GM19351 (cell line): ENCODE measurements around the gene KPNA6.
"Not testable (repeated sequence)": the region's sequence is repeated elsewhere in the genome, so short reads cannot be mapped to it uniquely, and the experiment has no call there.

Experiments
- ATAC-seq: cut with Tn5 transposase; IDR thresholded peaks from one replicate; pipeline ENCODE4 v1.9.1; 2021; ENCODE audit warnings: mild to moderate bottlenecking, moderate library complexity; ENCODE audit not compliant: unreplicated experiment

Gene KPNA6

DNA sequence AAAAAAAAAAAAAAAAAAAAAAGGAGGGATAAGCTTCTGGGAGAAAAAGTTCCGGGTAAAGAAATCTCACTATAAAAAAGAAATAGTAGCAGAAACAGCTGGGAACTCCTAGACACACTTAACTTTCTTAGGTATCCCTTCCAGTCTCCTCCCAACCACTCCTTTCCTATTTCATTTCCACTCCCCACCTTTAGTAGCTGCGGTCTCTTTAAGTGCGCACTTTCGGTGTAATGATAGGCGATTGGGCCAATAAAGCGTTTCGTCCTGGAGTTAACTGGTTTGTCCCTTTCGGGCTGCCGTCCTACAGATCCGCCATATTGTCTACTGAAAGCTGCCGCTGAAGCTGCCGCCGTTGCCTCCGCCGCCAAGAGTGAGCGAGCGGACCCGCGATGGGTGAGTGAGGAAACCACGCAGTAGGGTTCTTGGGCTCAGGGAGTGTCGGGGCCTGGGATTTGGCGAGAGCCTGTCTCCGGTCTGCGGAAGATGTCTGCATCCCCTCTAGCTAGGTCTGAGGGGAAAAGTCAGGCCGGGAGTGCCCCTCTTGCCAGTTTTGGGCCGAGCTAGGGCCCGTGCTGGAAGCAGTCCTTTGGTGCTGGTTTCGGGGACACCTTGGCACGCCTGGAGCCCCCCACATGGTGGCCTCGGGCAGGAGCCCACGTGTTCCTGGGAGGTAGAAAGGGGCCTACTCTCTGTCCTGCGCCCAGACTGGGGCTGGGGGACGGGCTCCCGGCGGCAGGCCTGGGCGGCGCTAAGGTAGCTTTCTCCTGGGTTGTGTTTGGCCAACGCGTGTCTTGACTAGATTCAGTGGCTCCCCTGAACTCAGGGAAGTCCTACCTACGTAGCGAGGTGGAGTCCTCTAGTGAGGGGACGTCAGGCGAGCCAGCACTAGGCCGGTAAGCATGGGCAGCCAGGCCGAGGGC, at the start of gene KPNA6:
KPNA6 (plus strand) TSS at position 315 of the 920 bp plus-strand sequence; CDS start at position 390, 75 bp downstream.
- ATAC-seq, result peak; percentile 70

DNA sequence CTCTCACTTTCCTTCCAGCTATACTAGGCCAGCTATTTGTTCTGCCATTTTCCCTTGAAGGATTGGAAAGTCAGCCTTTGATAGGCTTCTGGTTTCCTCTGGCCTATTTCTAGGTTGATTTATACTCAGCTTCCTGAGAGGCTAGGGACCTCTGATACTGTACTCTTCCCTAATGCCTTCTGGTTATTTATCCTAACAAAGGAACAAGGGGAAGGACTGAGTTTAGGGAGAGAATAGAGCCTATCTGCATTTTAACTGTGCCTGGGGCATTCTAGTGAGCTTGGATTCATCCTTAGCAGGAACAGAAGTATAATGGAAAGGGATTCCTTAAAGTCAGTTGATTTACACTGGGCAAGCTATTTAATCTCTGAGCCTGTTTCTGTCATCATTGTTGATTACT, 46.9 kb upstream of the KPNA6 start:
- no peak for ATAC-seq

DNA sequence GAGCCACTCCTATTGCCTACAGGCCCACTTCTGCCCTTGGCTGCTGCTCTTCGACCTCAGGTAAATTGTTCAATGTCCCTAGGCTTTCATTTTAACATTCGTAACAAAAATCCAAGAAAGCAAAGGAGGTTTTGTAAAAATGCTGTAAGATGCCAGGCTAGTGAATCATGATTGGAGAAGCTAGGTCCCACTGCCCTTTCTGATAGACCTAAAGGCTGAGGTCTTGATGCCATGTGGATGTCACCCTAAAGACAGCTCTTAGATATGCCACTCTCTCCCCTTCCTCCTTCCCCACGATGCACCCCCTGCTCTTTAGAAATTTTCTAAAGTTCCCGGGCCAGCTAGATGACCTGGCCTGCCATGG, 45.0 kb upstream of the KPNA6 start:
- ATAC-seq, result no peak

DNA sequence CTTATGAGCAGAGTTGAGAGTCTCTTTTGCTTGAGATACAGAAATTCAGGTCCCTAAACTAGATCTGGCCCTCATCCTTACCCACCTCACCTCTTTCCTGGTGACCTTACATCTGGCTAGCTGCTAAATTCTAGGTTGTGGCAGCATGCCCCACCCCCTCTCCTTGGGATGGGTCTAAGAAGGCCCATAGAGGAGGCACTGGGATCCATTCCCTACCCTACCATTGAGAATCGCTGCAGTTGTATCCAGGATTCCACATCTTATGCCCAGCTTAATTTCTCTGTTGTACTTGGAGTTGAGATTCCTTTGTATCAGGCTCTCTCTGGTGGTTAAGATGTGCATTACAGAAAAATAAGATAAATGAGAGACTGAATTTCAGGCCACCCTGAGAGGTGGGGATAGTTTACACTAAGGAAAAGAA, 44.6 kb upstream of the KPNA6 start:
- ATAC-seq, result no peak

DNA sequence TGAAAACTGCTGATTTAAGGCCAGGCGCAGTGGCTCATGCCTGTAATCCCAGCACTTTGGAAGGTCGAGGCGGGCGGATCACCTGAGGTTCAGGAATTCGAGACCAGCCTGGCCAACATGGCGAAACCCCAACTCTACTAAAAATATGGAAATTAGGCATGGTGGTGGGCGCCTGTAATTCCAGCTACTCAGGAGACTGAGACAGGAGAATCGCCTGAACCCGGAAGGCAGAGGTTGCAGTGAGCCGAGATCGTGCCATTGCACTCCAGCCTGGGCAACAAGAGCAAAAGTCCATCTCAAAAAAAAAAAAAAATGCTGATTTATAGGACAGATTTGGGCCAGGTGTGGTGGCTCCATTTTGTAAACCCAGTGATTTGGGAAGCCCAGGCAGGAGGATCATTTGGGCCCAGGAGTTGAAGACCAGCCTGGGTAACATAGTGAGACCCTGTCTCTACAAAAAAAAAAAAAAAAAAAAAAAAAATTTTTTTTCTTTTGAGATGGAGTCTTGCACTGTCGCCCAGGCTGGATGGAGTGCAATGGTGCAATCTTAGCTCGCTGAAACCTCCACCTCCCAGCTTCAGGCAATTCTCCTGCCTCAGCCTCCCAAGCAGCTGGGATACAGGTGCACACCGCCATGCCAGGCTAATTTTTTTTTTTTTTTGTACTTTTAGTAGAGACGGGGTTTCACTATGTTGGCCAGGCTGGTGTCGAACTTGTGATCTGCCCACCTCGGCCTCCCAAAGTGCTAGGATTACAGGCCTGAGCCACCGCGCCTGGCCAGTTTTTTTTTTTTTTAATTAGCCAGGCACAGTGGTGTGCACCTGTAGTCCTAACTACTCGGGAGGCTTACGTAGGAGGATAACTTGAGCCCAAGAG, 42.0 kb upstream of the KPNA6 start:
- ATAC-seq, result not testable (repeated sequence)

DNA sequence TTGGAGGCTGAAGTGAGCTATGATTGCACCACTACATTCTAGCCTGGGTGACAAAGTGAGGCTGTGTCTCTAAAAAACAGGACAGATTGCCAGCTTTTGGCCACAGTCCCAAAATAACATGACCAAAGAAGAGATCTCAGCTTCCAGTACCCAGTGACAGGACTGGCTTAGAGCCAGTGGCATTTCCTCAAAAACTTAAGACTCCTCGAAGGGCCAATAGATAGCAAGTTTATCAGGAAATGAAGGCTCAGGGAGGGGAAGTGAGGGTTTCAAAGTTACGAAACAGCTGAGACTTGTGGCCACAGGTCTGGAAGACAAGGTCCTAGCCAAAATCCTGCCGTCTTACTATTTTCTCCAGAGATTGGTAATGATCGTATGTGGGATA, 41.4 kb upstream of the KPNA6 start:
- no peak for ATAC-seq

DNA sequence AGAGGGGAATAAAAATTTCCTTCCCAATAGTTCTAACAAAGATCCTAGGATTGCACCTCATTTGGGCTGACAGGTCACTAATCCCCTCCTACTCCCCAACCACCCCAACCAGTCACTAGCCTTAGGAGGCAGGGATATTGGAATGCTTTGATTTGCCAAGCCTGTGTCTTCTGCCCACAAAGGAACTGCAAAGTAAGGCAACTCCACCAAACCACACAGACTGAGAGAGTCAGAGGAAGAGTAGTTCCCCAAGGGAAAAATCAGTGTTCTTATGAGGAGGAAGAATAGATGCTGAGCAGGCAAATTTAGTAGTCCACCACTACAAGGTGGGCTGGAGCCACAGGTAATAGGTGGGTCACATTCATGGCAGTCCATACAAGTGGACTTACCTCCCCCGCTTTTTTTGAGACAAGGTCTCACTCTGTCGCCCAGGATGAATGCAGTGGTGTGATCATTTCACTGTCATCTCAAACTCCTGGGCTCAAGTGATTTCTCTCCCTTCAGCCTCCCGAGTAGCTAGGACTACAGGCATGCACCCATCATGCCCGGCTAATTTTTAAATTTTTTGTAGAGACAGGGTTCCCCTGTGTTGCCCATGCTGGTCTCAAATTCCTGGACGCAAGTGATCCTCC, 38.8 kb upstream of the KPNA6 start:
- no peak for ATAC-seq

DNA sequence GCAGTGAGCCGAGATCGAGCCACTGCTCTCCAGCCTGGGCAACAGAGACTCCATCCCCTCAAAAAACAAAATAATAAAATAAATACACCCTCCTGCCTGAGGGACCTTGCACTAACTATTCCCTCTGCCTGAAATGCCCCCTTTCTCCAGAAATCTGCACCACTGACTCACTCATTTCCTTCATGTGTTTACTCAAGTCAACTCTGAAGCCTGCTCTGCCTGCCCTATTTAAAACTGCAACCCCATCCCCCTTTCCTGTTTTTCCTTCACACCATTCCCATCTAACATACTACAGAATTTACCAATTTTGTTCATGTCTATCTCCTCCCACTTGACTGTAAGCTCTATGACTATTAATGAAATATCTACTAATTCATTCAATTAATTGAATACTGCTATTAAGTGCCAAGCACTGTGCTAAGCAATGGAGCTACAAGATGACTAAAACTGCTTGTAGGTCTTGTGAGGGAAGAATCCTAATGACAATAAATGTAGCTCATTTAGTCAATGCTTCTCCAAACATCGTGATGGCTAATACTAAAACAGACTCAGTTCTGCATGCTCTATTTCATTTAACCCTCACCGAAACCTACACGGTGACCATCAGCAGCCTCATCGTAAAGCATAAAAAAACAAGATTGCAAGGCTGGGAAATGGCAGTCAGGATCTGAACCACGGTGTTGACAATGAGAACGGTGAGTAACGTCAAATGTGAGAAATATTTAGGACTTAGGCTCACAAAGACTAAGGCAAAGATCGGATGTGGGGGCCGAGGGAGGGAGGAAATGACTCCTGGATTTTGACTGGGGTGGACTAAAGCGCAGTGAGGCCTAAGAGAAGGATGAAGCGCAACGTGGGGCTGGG, 35.9 kb upstream of the KPNA6 start:
- no peak for ATAC-seq

DNA sequence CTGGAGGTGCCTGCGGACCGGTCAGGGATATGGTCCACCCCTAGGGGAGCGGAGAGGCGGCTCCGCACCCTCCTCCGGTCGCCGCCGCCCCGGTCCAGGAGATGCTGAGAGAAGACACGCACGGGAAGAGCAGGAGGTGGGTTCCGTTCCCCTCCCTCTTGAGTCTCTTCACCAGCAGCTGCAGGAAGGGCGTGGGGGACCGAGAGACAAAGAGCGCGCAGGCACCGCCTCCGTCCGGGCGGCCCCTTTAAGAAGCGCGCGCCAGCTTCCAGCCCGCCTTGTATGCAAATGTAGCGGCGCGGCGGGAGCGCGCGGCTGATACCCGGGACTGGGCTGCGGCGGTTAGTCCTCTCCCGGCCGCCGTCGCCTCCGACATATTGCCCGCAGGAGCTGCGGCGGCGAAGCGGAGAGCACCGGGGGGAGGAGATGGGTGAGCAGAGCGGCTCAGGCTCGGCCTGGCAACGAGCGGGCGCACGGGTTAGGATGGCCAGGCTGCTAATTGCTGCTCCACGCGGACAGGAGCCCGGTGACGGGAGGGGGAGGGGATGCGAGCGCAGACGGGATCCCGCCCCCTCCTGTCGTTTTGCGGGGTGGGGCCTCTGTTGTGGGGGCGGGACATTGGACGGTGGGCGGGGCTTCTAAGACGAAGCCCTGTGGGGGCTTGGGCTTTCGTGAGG, 35.1 kb upstream of the KPNA6 start, which contains the start of gene TMEM39B:
TMEM39B (plus strand) TSS at position 318 of the 677 bp plus-strand sequence; CDS start at position 427, 109 bp downstream.
- ATAC-seq, result peak; percentile 83

DNA sequence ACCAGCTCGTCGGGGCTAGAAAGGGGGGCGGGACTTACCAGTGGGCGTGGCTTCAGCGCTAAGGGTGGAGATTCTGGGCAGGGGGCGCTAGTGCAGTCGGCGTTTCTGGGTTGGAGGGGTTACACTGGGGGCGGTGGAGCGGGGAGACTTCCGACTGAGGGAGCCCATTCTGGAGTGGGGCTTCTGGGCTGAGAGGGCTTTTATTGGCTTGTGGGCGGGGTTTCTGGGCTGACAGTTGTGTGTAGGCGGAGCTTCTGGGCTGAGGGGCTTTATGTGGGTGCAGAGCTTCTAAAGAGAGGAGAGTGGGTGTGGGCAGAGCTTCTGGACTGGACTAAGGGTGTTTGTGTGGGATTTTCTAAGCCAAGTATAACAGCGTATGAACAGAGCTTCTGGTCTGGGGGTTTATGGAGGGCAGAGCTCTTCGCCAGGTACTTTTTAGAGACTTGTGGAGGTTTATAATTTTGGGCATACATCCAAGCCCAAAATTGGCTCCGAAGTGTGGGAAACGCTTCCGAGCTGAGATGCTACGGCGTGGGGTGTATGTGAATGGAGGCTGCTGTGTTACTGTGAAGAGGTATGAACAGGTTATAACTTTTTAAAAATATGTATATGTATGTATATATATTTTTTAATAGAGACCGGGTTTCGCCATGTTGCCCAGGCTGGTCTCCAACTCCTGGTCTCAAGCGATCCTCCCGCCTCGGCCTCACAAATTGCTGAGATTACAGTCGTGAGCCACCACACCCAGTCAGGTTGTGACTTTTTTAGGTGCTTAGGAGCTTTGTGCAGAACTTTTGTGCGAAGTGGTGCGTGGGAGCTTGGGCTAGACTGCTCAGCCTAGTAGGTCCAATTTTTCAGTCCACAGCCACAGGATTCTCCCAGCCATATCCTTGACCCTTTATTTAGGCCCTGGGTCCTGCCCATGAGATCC, 34.3 kb upstream of the KPNA6 start:
- peak; percentile 17 for ATAC-seq

DNA sequence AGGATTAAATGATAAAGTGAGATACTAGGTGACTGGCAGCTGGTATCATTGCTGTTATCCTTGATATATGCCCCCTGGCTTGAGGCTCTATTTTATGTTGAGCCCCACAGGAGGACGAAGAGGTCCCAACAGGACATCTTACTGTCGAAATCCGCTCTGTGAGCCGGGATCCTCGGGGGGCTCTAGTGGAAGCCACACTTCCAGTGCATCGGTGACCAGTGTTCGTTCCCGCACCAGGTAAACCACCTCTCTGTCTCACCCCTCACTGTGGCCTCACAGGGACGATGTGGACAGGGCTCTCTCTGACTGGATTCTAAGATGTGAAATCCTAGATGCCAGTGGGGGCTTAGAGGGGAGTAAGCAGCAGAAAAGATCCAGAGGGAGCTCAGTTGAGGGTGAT, 33.0 kb upstream of the KPNA6 start:
- ATAC-seq, result no peak

DNA sequence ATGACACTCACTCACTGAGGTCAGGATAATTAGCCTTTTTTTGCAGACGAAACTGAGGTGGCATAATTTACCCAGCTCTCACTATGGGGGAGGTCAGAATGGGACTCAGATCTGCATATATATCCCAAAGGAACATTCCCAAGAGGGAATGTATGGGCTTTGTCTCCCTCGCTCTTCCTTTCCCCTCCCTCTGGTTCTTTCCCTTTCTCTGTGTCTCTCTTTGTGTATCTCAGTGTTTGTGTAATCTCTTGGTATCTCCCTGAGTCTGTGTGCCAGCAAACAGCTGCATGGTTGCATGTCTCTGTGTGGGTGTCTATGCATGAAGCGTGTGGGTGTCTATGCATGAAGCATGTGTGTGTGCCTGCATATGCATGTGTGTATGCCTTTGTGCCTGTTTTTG, 30.4 kb upstream of the KPNA6 start:
- no peak for ATAC-seq

DNA sequence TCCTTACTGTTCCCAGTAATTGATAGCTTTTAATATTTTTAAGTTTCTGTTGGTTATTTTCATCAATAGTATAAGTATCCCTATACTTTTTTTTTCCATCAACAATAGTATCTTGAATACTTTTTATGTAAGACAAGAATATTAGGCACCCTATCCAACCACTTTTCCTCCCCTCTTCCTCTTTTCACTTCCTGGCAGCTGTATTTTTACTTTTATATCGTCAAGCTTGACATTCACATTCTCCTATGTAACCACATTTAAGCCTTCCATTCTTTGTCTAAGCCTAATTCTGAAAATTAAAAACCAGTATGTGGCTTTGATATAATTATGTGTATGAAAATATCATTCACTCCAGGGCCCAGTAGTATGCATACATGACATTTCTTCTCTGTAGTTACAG, 25.8 kb upstream of the KPNA6 start:
- no peak for ATAC-seq

DNA sequence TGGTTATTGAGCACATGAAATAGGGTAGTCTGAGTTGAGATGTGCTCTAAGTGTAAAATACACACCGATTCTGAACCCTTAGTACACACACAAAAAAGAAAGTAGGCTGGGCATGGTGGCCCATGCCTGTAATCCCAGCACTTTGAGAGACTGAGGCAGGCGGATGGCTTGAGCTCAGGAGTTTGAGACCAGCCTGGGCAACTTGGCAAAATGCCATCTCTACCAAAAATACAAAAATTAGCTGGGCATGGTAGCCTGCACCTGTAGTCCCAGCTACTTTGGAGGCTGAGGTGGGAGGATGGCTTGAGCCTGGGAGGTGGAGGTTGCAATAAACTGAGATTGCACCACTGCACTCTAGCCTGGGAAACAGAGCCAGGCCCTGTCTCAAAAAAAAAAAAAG, 21.5 kb upstream of the KPNA6 start:
- ATAC-seq, result not testable (repeated sequence)

DNA sequence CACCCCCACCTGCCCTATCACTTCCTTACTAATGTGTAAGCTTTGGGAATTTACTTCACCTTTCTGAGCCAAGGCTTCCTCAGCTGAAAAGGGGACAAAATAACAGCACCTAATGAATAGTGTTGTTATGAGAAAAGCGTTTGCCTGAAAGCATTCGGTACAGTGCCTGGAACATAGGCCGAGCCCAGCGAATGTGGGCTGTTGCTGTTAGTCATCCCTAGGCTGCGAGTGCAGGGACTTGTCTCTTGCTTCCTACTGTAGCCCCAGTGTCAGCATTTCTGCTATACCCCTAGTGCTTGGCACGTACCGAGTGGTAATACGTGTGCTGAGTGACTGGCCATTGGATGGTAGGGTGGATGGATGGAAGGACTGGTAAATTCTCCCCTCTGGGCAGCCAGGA, 16.7 kb upstream of the KPNA6 start:
- no peak for ATAC-seq

DNA sequence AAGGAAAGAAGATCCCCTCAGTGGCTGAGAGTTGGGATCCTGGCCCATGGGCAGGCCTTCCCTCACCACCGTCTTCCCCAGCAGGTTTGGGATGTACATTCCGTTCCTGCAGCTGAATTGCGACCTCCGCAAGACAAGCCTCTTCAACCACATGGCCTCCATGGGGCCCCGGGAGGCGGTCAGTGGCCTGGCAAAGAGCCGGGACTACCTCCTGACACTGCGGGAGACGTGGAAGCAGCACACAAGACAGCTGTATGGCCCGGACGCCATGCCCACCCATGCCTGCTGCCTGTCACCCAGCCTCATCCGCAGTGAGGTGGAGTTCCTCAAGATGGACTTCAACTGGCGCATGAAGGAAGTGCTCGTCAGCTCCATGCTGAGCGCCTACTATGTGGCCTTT, 16.3 kb upstream of the KPNA6 start:
- ATAC-seq, result no peak

DNA sequence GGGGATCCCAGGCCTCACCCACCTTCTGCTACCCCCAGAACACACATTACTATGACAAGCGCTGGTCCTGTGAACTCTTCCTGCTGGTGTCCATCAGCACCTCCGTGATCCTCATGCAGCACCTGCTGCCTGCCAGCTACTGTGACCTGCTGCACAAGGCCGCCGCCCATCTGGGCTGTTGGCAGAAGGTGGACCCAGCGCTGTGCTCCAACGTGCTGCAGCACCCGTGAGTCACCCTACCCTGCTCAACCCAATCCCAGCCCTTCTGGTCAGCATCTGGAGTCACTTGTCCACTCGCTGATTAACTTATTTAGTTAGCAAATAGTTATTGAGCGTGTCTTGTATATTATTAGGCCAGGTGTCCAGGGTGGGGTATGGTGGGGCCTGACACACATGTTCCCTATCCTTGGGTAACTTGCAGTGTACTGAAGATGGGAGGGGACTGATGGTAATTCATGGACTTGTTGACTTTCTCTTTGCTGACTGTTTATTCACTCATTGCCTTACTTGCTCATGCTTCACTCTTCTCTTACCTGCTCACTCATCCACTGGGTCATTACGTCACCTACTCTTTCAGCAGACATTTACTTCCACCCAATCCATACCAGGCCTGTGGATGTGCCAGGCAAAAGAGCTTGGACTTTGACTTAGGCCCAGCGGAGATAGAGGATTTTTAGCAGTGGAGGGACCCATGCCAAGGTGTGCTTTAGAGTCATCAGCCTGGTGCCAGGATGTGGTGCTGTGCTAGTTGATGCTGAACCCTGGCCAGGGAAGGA, 12.9 kb upstream of the KPNA6 start:
- no peak for ATAC-seq

DNA sequence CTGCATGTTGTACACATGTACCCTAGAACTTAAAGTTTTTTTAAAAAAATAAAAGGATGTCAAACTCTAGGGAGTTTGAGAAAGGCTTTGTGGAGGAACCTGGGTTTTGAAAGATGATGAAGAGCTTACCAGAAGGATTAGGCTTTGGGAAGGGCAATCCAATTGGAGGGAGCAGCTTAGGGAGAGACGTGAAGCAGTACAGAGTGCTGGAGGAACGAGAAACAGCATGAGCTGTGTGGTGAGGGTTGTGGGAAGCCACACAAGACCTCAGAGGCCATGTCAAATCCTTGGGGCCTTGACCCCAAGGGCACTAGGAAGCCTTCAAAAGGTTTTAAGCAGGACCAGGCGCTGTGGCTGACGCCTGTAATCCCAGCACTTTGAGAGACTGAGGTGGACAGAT, 8.4 kb upstream of the KPNA6 start:
- ATAC-seq, result no peak
